ENCODE results near the gene JAK3.
A peak's percentile ranks its signal among the peaks of the same experiment; 100 is the strongest.

JAK3 gene

DNA sequence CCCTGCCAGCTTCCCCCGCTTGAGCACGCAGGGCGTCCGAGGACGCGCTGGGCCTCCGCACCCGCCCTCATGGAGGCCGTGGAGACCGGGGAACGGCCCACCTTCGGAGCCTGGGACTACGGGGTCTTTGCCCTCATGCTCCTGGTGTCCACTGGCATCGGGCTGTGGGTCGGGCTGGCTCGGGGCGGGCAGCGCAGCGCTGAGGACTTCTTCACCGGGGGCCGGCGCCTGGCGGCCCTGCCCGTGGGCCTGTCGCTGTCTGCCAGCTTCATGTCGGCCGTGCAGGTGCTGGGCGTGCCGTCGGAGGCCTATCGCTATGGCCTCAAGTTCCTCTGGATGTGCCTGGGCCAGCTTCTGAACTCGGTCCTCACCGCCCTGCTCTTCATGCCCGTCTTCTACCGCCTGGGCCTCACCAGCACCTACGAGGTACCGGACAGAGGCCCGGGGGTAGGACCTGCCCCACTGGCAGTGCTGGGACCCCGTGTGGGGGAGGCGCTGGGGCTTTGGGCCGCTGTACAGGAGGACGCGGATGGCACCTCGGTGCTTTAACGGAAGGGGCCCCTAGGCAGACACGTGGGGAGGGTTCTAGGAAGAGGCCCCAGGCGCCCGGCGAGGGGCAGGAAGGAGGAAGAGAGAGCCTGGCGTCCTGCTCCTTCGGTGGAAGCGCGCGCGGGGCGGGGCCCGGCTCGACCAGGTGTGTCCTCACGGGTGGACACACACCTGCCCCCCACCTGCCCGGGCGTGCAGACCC lies 24.6 kb upstream of the JAK3 start:
- Histone ChIP-seq H3K4me3 (no peak overlapping the region), H3K27me3 (ENCODE audit: low read depth) (no peaks in the 10 kb centered on the region), H3K36me3 (replicated peaks) (no peaks in the 10 kb centered on the region), H3K9me3 (no peaks in the 10 kb centered on the region), H3K4me1 (peaks cover 8% of the 10 kb centered on the region)
- DNase-seq (ENCODE audit: low spot score in 2 of 2) = no peak
- in situ Hi-C loops (cut with MboI; ENCODE audit: low sequenced_read_pairs) = loop anchor here (10.0 kb wide), 1 partner anchor 52 kb away; no protein-coding TSS in a partner anchor

DNA sequence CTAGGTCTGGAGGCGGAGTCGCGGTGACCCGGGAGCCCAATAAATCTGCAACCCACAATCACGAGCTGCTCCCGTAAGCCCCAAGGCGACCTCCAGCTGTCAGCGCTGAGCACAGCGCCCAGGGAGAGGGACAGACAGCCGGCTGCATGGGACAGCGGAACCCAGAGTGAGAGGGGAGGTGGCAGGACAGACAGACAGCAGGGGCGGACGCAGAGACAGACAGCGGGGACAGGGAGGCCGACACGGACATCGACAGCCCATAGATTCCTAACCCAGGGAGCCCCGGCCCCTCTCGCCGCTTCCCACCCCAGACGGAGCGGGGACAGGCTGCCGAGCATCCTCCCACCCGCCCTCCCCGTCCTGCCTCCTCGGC lies 24.1 kb upstream of the JAK3 start, which contains the start of gene SLC5A5:
Gene SLC5A5, plus strand, starts transcription at position 68 of the 373 bp plus-strand sequence. CDS start 375 bp downstream, outside the sequence.
- Histone ChIP-seq H3K27me3 (ENCODE audit: low read depth) (no peaks in the 10 kb centered on the region), H3K4me1 (peaks cover 8% of the 10 kb centered on the region), H3K9me3 (no peaks in the 10 kb centered on the region), H3K4me3 (no peak within 1 kb of the TSS), H3K36me3 (replicated peaks) (no peaks in the 10 kb centered on the region)
- in situ Hi-C loops (cut with MboI; ENCODE audit: low sequenced_read_pairs) = loop anchor here (10.0 kb wide), 1 partner anchor 53 kb away; no protein-coding TSS in a partner anchor
- DNase-seq (ENCODE audit: low spot score in 2 of 2) = peak in 1 of 2 experiments; percentile 52

GRCh38 chr19:17871032-17871877 lies 23.5 kb upstream of the JAK3 start:
- DNase-seq (ENCODE audit: low spot score in 2 of 2) = no peak
- H3K4me3 ChIP-seq = no peak overlapping the region
- no peaks in the 10 kb centered on the region for H3K27me3 ChIP-seq (ENCODE audit: low read depth)
- H3K36me3 ChIP-seq (replicated peaks) = no peaks in the 10 kb centered on the region
- peaks cover 8% of the 10 kb centered on the region for H3K4me1 ChIP-seq
- H3K9me3 ChIP-seq = no peaks in the 10 kb centered on the region
- in situ Hi-C loops (cut with MboI; ENCODE audit: low sequenced_read_pairs) = loop anchor here (10.0 kb wide), 1 partner anchor 54 kb away; no protein-coding TSS in a partner anchor

- DNase-seq (ENCODE audit: low spot score in 2 of 2) = no peak
- in situ Hi-C loops (cut with MboI; ENCODE audit: low sequenced_read_pairs) = loop anchor here (5.0 kb wide), 1 partner anchor 118 kb away; no protein-coding TSS in a partner anchor
- peaks cover 9% of the 10 kb centered on the region for H3K4me1 ChIP-seq
- H3K36me3 ChIP-seq (replicated peaks) = peaks cover 14% of the 10 kb centered on the region
- no peak overlapping the region for H3K4me3 ChIP-seq
- H3K27me3 ChIP-seq (ENCODE audit: low read depth) = no peaks in the 10 kb centered on the region
- H3K9me3 ChIP-seq = no peaks in the 10 kb centered on the region
Observed at GRCh38 chr19:17869114-17869608, 21.4 kb upstream of the JAK3 start.

- in situ Hi-C loops (cut with MboI; ENCODE audit: low sequenced_read_pairs) = loop anchor here (5.0 kb wide), 1 partner anchor 119 kb away; no protein-coding TSS in a partner anchor
- H3K36me3 ChIP-seq (replicated peaks) = peaks cover 19% of the 10 kb centered on the region
Observed at GRCh38 chr19:17868669-17869068, 20.9 kb upstream of the JAK3 start.

GRCh38 chr19:17866964-17867486 lies 19.2 kb upstream of the JAK3 start:
- Histone ChIP-seq H3K9me3 (no peaks in the 10 kb centered on the region), H3K4me3 (no peak overlapping the region), H3K36me3 (replicated peaks) (peaks cover 36% of the 10 kb centered on the region), H3K4me1 (peaks cover 6% of the 10 kb centered on the region), H3K27me3 (ENCODE audit: low read depth) (no peaks in the 10 kb centered on the region)
- in situ Hi-C loops (cut with MboI; ENCODE audit: low sequenced_read_pairs) = loop anchor here (5.0 kb wide), 1 partner anchor 120 kb away; no protein-coding TSS in a partner anchor
- DNase-seq (ENCODE audit: low spot score in 2 of 2) = peak in 1 of 2 experiments; percentile 49

More at GRCh38 chr19:17868669-17869068, 20.9 kb upstream of the JAK3 start:
- H3K4me3 ChIP-seq = no peak overlapping the region
- no peak for DNase-seq (ENCODE audit: low spot score in 2 of 2)
- no peaks in the 10 kb centered on the region for H3K9me3 ChIP-seq
- H3K4me1 ChIP-seq = peaks cover 6% of the 10 kb centered on the region
- no peaks in the 10 kb centered on the region for H3K27me3 ChIP-seq (ENCODE audit: low read depth)

- Histone ChIP-seq H3K27me3 (ENCODE audit: low read depth) (no peaks in the 10 kb centered on the region), H3K4me3 (no peak overlapping the region), H3K9me3 (no peaks in the 10 kb centered on the region), H3K36me3 (replicated peaks) (peaks cover 41% of the 10 kb centered on the region), H3K4me1 (peaks cover 10% of the 10 kb centered on the region)
- in situ Hi-C loops (cut with MboI; ENCODE audit: low sequenced_read_pairs) = loop anchor here (5.0 kb wide), 1 partner anchor 121 kb away; no protein-coding TSS in a partner anchor
- peak in 1 of 2 experiments; percentile 41 for DNase-seq (ENCODE audit: low spot score in 2 of 2)
Observed at GRCh38 chr19:17866312-17866963, 18.7 kb upstream of the JAK3 start.

GRCh38 chr19:17865364-17866311 lies 17.9 kb upstream of the JAK3 start:
- no peaks in the 10 kb centered on the region for H3K27me3 ChIP-seq (ENCODE audit: low read depth)
- no peak overlapping the region for H3K4me3 ChIP-seq
- in situ Hi-C loops (cut with MboI; ENCODE audit: low sequenced_read_pairs) = loop anchor here (5.0 kb wide), 1 partner anchor 122 kb away; no protein-coding TSS in a partner anchor
- peaks cover 13% of the 10 kb centered on the region for H3K4me1 ChIP-seq
- H3K9me3 ChIP-seq = no peaks in the 10 kb centered on the region
- H3K36me3 ChIP-seq (replicated peaks) = peaks cover 49% of the 10 kb centered on the region
- peak; percentile 64 to 66 for DNase-seq (ENCODE audit: low spot score in 2 of 2)

DNA sequence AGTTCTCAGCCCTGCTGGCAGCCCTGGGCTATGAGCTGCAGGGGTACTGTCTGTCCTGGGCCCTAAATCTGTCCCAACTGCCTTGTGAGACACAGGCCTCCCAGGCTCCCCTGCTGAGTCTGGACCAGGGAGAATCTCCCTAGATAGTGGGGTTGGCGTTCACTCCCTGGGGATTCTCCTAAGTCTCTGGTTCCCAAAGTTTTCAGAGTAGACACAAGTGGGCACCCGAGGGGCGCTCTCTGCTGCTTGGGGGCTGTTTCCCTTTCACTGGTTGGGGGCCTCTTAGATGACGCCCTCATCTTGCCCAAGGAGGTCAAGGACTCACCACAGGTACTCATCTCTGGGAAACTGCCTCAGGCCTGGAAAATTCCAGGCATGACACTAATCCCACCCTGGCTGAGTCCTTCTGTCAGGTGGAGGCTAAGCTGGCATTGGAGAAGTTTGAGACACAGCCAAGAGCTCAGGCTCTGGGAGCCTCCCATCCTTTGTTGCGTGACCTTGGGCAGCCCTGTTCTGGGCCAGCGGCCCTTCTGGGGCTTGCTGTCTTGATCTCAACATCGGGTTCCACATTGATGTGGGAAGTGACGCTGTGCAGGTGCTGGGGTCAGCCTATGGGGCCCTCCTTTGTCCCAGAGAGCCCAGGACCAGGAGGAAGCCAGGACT lies 15.9 kb upstream of the JAK3 start:
- in situ Hi-C loops (cut with MboI; ENCODE audit: low sequenced_read_pairs) = no loop called here

DNA sequence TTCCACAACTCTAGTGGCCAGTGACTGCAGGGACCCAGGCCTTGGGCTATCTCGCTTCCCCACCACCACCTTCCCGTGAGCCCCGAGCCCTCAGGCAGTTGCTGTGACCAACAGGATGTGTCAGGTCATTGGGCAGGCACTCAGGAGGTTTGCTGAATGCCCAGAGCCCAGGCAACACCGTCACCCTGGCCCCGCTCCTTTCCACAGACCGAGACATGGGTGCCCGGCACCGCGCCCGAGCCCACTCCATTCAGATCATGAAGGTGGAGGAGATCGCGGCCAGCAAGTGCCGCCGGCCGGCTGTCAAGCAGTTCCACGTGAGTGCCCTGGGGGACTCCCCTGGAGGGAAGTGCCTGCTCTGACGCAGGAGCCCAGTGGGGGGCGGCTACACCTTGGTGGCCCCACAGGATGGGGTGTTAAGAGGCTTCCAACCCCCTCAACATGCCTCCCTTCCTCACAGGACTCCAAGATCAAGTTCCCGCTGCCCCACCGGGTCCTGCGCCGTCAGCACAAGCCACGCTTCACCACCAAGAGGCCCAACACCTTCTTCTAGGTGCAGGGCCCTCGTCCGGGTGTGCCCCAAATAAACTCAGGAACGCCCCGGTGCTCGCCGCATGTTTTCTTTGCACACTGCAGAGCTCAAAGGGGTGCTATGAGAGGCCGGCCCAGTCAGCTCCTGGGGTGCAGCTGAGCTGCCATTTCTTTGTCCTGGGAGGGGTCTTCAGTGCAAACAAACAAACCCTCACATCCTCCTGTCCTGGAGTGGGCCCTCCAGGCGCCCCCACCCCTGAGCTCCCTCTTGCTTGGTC lies 15.1 kb upstream of the JAK3 start:
- peaks cover 13% of the 10 kb centered on the region for H3K4me1 ChIP-seq
- H3K4me3 ChIP-seq = no peak overlapping the region
- no peaks in the 10 kb centered on the region for H3K9me3 ChIP-seq
- DNase-seq (ENCODE audit: low spot score in 2 of 2) = peak in 1 of 2 experiments; percentile 37
- peaks cover 59% of the 10 kb centered on the region for H3K36me3 ChIP-seq (replicated peaks)
- H3K27me3 ChIP-seq (ENCODE audit: low read depth) = no peaks in the 10 kb centered on the region
- in situ Hi-C loops (cut with MboI; ENCODE audit: low sequenced_read_pairs) = no loop called here

More for the DNA sequence above, 15.9 kb upstream of the JAK3 start:
- Histone ChIP-seq H3K4me3 (no peak overlapping the region), H3K9me3 (no peaks in the 10 kb centered on the region), H3K36me3 (replicated peaks) (peaks cover 59% of the 10 kb centered on the region), H3K27me3 (ENCODE audit: low read depth) (no peaks in the 10 kb centered on the region), H3K4me1 (peaks cover 13% of the 10 kb centered on the region)
- peak in 1 of 2 experiments; percentile 66 for DNase-seq (ENCODE audit: low spot score in 2 of 2)
